Liver (tissue), 9 donors: ENCODE data around the gene GFM2. TPM values are rescaled to one million over a fixed set of nuclear protein-coding genes. Genes with fewer than 3 reads are reported as not detected.

Experiments used
- DNase-seq: peaks from one replicate; pipeline ENCODE4 v3.0.0-alpha.2; 2017; ENCODE audit warnings: low spot score
- H3K27ac ChIP-seq, 2 donors: one replicate each; pipeline ENCODE4 v1.7.0; 2013; ENCODE audit warnings: inconsistent platforms in 2 of 2, low read length in 2 of 2, control low read depth in 1 of 2, low read depth in 1 of 2, mild to moderate bottlenecking in 1 of 2
- H3K27me3 ChIP-seq, 4 donors: one replicate each; pipeline versions ENCODE4 v1.6.1 to v1.7.0; 2013; ENCODE audit warnings: low read length in 3 of 4, inconsistent platforms in 1 of 4, mild to moderate bottlenecking in 1 of 4, moderate library complexity in 1 of 4; ENCODE audit not compliant: control insufficient read depth in 4 of 4, insufficient read depth in 4 of 4
- H3K36me3 ChIP-seq, 4 donors: one replicate each; pipeline versions ENCODE4 v1.6.1 to v1.7.0; 2013; ENCODE audit warnings: low read length in 3 of 4, mild to moderate bottlenecking in 3 of 4, low read depth in 1 of 4, moderate library complexity in 1 of 4; ENCODE audit not compliant: control insufficient read depth in 4 of 4, insufficient read depth in 3 of 4
- H3K4me1 ChIP-seq, 4 donors: one replicate each; pipeline versions ENCODE4 v1.6.1 to v1.7.0; 2013; ENCODE audit warnings: low read length in 3 of 4, mild to moderate bottlenecking in 3 of 4, moderate library complexity in 1 of 4; ENCODE audit not compliant: control insufficient read depth in 4 of 4, insufficient read depth in 4 of 4
- H3K4me3 ChIP-seq, 3 donors: one replicate each; pipeline versions ENCODE4 v1.6.1 to v1.7.0; 2013; ENCODE audit warnings: low read length in 3 of 3, control low read depth in 1 of 3, low read depth in 1 of 3, mild to moderate bottlenecking in 1 of 3
- H3K9ac ChIP-seq, 2 donors: one replicate each; pipeline ENCODE4 v1.7.0; 2013; ENCODE audit warnings: low read length in 2 of 2, mild to moderate bottlenecking in 2 of 2, moderate library complexity in 2 of 2, control low read depth in 1 of 2, low read depth in 1 of 2
- H3K9me3 ChIP-seq, 4 donors: one replicate each; pipeline versions ENCODE4 v1.6.1 to v1.7.0; 2013; ENCODE audit warnings: low read length in 3 of 4; ENCODE audit not compliant: control insufficient read depth in 4 of 4
- ATF3 ChIP-seq: IDR thresholded peaks from 2 replicates; pipeline ENCODE4 v1.6.1; 2016; ENCODE audit warnings: antibody characterized with exemption
- EGR1 ChIP-seq, 2 donors: IDR thresholded peaks; 2 replicates each; pipeline ENCODE4 v1.6.1; 2016 to 2018; ENCODE audit warnings: antibody characterized with exemption in 2 of 2, low read depth in 2 of 2
- FOXA1 ChIP-seq: IDR thresholded peaks from 2 replicates; pipeline ENCODE4 v1.6.1; 2016; ENCODE audit warnings: antibody characterized with exemption
- FOXA2 ChIP-seq: IDR thresholded peaks from 2 replicates; pipeline ENCODE4 v1.6.1; 2016; ENCODE audit warnings: antibody characterized with exemption
- GABPA ChIP-seq, 2 donors: IDR thresholded peaks in 1 of 2; conservative IDR thresholded peaks in 1 of 2; 2 replicates each; pipeline ENCODE4 v1.6.1; 2016; ENCODE audit warnings: antibody characterized with exemption in 2 of 2, mild to moderate bottlenecking in 1 of 2, moderate library complexity in 1 of 2
- HNF4A ChIP-seq, 2 donors: conservative IDR thresholded peaks; 2 replicates each; pipeline ENCODE4 v1.6.1; 2016; ENCODE audit warnings: antibody characterized with exemption in 2 of 2, mild to moderate bottlenecking in 2 of 2
- HNF4G ChIP-seq: IDR thresholded peaks from 2 replicates; pipeline ENCODE4 v1.6.1; 2016; ENCODE audit warnings: antibody characterized with exemption
- JUND ChIP-seq, 2 donors: IDR thresholded peaks; 2 replicates each; pipeline ENCODE4 v1.6.1; 2016; ENCODE audit warnings: antibody characterized with exemption in 2 of 2
- NR2F2 ChIP-seq: IDR thresholded peaks from 2 replicates; pipeline ENCODE4 v1.6.1; 2016; ENCODE audit warnings: antibody characterized with exemption
- RAD21 ChIP-seq, 2 donors: IDR thresholded peaks; 2 replicates each; pipeline ENCODE4 v1.6.1; 2016; ENCODE audit warnings: antibody characterized with exemption in 2 of 2, mild to moderate bottlenecking in 2 of 2
- REST ChIP-seq: IDR thresholded peaks from 2 replicates; pipeline ENCODE4 v1.6.1; 2016; ENCODE audit warnings: antibody characterized with exemption, mild to moderate bottlenecking
- TAF1 ChIP-seq: conservative IDR thresholded peaks from 2 replicates; pipeline ENCODE4 v1.6.1; 2016; ENCODE audit warnings: antibody characterized with exemption, mild to moderate bottlenecking
- YY1 ChIP-seq: IDR thresholded peaks from 2 replicates; pipeline ENCODE4 v1.6.1; 2016; ENCODE audit warnings: antibody characterized with exemption, mild to moderate bottlenecking
- WGBS: extraction: QIAGEN DNeasy Blood & Tissue Kit; methylation state at CpG from one replicate; pipeline ENCODE4 v1.1.7; 2013; 5-methylcytosine and 5-hydroxymethylcytosine counted together
- polyA plus RNA-seq, 2 donors: library from polyadenylated mRNA; stranded (reverse) in 1 of 2; unstranded in 1 of 2; fragments of 200-250 nt in 1 of 2; fragments of >200 nt in 1 of 2; fragmentation: Nextera tagmentation in 1 of 2; extraction: Ambion mirVana in 1 of 2; gene quantifications; one replicate each; pipeline versions ENCODE4 v1.2.1 to v1.2.3, GENCODE V29; 2013 to 2015
- total RNA-seq, 2 donors: library from RNA; depleted of rRNA; stranded (reverse); fragments of >200 nt; gene quantifications; one replicate each; pipeline ENCODE4 v1.2.3, GENCODE V29; 2014
- TF ChIP-seq, protein P1 (sequence below): IDR thresholded peaks from 2 replicates; pipeline ENCODE4 v1.6.1; 2016; ENCODE audit warnings: antibody characterized with exemption
- TF ChIP-seq, protein P2 (sequence below): IDR thresholded peaks from 2 replicates; pipeline ENCODE4 v1.6.1; 2016; ENCODE audit warnings: antibody characterized with exemption
- TF ChIP-seq, protein P3 (sequence below): fragments of 150-350 bp; IDR thresholded peaks from 2 replicates; pipeline ENCODE4 v1.5.1; 2017; ENCODE audit warnings: improper control_type of control experiment, low read depth, low read length; ENCODE audit not compliant: missing input control
- donor health status: healthy.
- donor health status: healthy.
- donor health status: healthy.
- donor health status: healthy.
- donor health status: healthy.

Gene GFM2
- total and polyA plus RNA-seq, 4 donors, result 14.6 to 41.0 (median 24.7) TPM

GRCh38 chr5:74736759-74737158 is 30.2 kb downstream of the GFM2 start:
- Histone ChIP-seq H3K27ac (no peak overlapping the region), H3K36me3 (peaks cover 6 to 55% (median 38%) of the 10 kb centered on the region in 4 donors), H3K9me3 (no peaks in the 10 kb centered on the region), H3K4me1 (no peaks in the 10 kb centered on the region), H3K4me3 (no peak overlapping the region), H3K9ac (no peak overlapping the region), H3K27me3 (no peaks in the 10 kb centered on the region)
- DNase-seq, result no peak
- 94% methylated on average over 6 of the region's 6 CpGs for WGBS
- no peak for TF ChIP-seq ATF3
- no peak for TF ChIP-seq NR2F2
- TF ChIP-seq, protein P1, sequence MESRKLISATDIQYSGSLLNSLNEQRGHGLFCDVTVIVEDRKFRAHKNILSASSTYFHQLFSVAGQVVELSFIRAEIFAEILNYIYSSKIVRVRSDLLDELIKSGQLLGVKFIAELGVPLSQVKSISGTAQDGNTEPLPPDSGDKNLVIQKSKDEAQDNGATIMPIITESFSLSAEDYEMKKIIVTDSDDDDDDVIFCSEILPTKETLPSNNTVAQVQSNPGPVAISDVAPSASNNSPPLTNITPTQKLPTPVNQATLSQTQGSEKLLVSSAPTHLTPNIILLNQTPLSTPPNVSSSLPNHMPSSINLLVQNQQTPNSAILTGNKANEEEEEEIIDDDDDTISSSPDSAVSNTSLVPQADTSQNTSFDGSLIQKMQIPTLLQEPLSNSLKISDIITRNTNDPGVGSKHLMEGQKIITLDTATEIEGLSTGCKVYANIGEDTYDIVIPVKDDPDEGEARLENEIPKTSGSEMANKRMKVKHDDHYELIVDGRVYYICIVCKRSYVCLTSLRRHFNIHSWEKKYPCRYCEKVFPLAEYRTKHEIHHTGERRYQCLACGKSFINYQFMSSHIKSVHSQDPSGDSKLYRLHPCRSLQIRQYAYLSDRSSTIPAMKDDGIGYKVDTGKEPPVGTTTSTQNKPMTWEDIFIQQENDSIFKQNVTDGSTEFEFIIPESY, result no peak
- TF ChIP-seq JUND (IDR thresholded peaks at IDR 0.05), result no peak
- TF ChIP-seq EGR1 (IDR thresholded peaks at IDR 0.05; ENCODE audit: low read depth in 2 of 2), result no peak
- no peak for TF ChIP-seq HNF4A (conservative IDR thresholded peaks at IDR 0.05)
- no peak for TF ChIP-seq FOXA1
- no peak for TF ChIP-seq REST
- TF ChIP-seq, protein P2, sequence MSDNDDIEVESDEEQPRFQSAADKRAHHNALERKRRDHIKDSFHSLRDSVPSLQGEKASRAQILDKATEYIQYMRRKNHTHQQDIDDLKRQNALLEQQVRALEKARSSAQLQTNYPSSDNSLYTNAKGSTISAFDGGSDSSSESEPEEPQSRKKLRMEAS, result no peak
- no peak for TF ChIP-seq FOXA2
- no peak for TF ChIP-seq TAF1
- TF ChIP-seq HNF4G, result no peak
- no peak for TF ChIP-seq RAD21 (IDR thresholded peaks at IDR 0.05)
- TF ChIP-seq, protein P3, sequence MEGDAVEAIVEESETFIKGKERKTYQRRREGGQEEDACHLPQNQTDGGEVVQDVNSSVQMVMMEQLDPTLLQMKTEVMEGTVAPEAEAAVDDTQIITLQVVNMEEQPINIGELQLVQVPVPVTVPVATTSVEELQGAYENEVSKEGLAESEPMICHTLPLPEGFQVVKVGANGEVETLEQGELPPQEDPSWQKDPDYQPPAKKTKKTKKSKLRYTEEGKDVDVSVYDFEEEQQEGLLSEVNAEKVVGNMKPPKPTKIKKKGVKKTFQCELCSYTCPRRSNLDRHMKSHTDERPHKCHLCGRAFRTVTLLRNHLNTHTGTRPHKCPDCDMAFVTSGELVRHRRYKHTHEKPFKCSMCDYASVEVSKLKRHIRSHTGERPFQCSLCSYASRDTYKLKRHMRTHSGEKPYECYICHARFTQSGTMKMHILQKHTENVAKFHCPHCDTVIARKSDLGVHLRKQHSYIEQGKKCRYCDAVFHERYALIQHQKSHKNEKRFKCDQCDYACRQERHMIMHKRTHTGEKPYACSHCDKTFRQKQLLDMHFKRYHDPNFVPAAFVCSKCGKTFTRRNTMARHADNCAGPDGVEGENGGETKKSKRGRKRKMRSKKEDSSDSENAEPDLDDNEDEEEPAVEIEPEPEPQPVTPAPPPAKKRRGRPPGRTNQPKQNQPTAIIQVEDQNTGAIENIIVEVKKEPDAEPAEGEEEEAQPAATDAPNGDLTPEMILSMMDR, result no peak
- TF ChIP-seq YY1, result no peak

GRCh38 chr5:74725331-74725730 is 41.6 kb downstream of the GFM2 start:
- no peak for DNase-seq
- Histone ChIP-seq H3K4me3 (no peak overlapping the region), H3K36me3 (peaks cover 3 to 71% (median 55%) of the 10 kb centered on the region in 4 donors), H3K27me3 (no peaks in the 10 kb centered on the region), H3K9ac (no peak overlapping the region), H3K4me1 (no peaks in the 10 kb centered on the region), H3K27ac (no peak overlapping the region), H3K9me3 (no peaks in the 10 kb centered on the region)
- WGBS, result 100% methylated on average over 1 of the region's 1 CpG
- no peak for TF ChIP-seq GABPA (IDR thresholded peaks at IDR 0.05 in 1 of 2, conservative IDR thresholded peaks at IDR 0.05 in 1 of 2)
- no peak for TF ChIP-seq ATF3
- TF ChIP-seq REST, result no peak
- TF ChIP-seq HNF4A (conservative IDR thresholded peaks at IDR 0.05), result no peak
- TF ChIP-seq EGR1 (IDR thresholded peaks at IDR 0.05; ENCODE audit: low read depth in 2 of 2), result no peak
- no peak for TF ChIP-seq FOXA2
- no peak for TF ChIP-seq NR2F2
- no peak for TF ChIP-seq TAF1
- TF ChIP-seq, protein P2, result no peak
- TF ChIP-seq, protein P1, result no peak
- TF ChIP-seq YY1, result no peak
- TF ChIP-seq RAD21 (IDR thresholded peaks at IDR 0.05), result no peak
